HG02588 (cell line): ENCODE results near the gene OSBPL9.

Experiments
- ATAC-seq: cut with Tn5 transposase; IDR thresholded peaks from one replicate; pipeline ENCODE4 v1.9.1; 2021; ENCODE audit warnings: mild to moderate bottlenecking, moderate library complexity; ENCODE audit not compliant: unreplicated experiment

OSBPL9 gene, protein sequence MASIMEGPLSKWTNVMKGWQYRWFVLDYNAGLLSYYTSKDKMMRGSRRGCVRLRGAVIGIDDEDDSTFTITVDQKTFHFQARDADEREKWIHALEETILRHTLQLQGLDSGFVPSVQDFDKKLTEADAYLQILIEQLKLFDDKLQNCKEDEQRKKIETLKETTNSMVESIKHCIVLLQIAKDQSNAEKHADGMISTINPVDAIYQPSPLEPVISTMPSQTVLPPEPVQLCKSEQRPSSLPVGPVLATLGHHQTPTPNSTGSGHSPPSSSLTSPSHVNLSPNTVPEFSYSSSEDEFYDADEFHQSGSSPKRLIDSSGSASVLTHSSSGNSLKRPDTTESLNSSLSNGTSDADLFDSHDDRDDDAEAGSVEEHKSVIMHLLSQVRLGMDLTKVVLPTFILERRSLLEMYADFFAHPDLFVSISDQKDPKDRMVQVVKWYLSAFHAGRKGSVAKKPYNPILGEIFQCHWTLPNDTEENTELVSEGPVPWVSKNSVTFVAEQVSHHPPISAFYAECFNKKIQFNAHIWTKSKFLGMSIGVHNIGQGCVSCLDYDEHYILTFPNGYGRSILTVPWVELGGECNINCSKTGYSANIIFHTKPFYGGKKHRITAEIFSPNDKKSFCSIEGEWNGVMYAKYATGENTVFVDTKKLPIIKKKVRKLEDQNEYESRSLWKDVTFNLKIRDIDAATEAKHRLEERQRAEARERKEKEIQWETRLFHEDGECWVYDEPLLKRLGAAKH

DNA sequence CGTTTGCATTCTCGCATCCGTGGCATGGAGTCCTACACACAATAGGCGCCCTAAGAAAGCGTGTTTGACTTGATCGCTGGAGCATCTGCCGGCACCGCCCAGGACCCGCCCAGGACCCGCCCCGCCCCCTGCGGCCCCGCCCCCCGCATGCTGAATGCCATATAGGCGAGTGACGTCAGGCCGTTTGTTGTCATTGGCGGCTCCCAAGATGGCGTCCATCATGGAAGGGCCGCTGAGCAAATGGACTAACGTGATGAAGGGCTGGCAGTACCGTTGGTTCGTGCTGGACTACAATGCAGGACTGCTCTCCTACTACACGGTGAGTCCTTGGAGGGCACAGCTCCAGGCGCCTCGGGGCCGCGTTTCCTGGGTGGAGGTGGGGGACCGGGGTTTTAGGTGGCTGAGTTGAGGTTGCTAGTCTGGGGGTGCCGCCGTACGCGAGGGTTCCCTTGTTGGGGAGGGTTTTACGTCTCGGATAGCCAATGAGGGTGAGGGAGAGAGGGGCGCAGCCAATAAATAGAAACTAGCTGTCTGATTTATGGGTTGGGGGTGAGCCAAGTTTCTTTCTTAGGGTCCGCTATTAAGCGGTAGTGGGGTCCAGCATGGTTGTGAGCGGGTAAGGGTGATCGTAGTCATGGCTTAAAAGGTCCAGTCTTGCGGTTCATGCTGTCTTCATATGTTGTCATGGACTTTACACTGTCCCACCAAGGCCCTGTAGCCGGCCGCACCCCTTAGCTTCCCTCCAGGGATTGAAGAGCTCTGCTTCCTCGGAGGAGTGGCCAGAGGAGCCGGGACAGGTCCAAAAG is at the start of gene OSBPL9:
Gene OSBPL9 (plus strand): TSS at position 190 of the 806 bp plus-strand sequence. CDS start 19 bp downstream, at position 209.
- peak; percentile 86 for ATAC-seq

DNA sequence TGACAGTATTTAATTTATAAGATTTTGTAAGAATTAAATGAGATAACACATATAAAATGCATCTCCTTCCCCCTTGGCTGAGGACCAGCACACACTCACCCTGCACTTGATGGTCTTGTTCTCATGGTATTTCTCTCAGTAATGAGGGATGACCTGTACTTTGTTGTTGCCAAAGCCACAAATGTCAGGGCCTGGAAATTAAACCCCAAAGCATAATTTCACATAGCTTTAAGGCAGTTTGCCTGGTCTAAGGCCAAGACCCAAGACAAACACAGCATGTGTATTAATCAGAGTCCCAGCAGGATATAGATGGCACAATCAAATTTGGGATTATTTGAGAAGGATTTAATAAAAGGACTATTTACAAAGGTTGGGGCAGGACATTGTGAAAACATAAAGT is 49.2 kb upstream of the OSBPL9 start:
- no peak for ATAC-seq

DNA sequence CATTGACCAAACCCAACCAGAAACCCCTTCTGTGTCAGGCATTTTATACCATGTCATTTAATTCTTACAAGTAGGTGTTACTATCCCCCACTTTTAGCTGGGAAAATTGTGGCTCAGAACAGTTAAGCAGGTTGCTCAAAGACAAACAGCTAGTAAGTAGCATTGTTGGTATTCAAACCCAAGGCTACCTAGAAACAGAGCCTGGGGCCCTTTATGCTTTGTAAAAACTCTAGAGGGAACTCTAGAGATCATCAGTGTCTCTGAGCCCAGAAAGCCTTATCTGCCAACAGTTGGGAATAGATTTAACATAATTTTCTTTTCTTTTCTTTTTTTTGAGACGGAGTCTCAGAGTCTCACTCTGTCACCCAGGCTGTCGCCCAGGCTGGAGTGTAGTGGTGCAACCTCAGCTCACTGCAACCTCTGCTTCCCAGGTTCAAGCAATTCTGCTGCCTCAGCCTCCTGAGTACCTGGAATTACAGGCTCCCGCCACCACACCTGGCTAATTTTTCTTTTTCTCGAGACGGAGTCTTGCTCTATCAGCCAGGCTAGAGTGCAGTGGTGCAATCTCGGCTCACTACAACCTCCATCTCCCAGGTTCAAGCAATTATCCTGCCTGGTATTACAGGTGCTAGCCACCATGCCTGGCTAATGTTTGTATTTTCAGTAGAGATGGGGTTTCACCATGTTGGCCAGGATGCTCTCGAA is 48.5 kb upstream of the OSBPL9 start:
- ATAC-seq = no peak

DNA sequence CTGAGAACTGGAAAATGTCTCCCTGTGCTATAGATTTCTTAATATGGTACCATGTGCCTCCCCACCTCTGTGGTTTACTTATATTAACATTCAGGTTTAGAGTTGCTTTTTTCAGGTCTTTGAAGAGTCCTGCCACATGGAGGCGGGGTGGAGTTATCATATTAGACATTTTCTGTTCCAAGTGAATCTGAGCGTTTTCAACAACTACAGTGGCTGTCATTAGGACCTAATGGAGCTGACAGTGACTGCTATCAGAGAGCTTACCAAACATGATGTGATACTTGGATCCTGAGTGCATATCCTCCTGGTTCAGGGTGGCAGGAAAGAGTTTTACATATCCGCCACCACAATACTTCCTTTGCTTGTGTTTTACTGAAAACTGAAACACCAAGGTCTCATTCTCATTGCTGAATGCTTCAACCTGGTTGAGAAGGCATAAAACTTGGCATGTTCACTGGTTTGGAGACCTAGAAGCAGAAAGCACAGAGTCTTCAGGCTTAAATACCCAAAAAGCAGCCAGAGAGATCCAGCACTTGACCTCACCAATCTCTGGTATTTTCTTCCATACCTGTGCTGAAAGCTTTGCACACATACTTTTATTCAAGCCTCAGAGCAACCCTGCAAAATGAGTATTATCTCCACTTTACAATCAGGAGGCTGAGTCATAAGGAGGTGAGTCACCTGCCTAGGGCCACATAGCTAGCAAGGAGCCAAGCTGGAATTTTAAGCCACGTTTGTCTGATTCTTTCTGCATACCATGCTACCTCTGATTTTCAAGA is 47.4 kb upstream of the OSBPL9 start:
- ATAC-seq = peak; percentile 72

DNA sequence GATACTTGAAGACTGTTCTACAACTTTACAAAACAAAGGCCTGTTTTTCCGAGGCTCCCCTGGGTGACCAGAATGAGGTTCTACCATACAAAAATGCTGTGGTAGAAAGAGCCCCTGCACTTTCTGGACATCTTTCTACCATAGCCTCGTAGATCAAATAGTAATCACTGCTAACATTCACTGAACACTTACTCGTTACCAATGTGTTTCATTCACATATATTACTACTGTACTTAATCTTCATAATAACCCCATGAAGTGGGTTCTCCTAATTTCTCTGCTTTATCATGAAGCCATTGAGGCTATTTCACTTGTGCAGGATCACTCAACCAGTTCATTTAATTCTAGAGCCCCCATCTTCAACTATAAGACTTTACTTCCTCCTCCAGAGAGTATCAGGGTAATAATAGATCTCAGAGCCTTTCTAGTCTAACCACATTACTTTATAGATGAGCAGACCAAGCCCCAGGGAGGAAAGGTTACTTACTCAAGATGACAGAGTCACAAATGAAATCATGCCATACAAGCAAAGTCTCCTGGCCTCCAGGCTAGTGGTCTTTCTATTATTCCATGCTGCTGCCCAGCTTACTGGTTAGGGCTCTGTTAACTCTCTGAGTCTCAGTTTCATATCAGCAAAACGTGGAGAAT is 46.7 kb upstream of the OSBPL9 start:
- peak; percentile 14 for ATAC-seq

DNA sequence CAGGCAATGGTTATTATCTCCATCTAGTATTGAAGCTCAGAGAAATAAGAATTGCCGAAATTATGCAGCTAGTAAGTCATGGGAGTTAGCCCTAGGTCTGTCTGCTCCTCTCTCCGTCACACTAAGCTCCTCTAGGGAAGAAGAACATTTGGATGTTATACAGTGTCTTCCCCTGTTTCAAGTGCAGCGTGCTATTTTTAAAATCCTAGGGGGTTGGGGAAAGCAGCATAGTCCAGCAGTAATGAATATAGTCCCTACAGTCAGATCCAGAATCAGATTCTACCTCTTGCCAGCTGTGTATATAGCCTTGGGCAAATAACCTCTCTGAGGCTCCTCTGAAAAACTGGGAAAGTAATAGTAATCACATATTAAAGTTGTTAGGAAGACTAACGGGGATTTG is 44.5 kb upstream of the OSBPL9 start:
- no peak for ATAC-seq

DNA sequence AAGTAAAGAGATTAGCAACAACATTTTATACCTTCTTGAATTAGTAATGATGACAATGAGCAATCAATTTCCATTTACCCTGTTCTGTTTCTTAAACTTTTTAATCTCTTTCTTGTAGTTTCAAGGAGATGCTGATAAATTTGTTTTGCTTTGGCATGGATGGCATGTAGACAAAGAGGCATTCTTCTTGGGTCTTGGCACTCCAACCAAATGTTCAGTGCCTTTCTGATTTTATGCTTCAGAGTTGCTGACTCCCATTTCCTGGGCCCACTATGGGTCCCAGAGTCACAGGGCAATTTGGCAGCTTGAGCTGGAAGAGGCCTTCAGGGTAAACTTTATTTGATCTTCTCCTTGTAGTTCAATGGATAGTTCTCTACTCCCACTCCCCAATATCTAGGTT is 42.1 kb upstream of the OSBPL9 start:
- ATAC-seq = no peak

DNA sequence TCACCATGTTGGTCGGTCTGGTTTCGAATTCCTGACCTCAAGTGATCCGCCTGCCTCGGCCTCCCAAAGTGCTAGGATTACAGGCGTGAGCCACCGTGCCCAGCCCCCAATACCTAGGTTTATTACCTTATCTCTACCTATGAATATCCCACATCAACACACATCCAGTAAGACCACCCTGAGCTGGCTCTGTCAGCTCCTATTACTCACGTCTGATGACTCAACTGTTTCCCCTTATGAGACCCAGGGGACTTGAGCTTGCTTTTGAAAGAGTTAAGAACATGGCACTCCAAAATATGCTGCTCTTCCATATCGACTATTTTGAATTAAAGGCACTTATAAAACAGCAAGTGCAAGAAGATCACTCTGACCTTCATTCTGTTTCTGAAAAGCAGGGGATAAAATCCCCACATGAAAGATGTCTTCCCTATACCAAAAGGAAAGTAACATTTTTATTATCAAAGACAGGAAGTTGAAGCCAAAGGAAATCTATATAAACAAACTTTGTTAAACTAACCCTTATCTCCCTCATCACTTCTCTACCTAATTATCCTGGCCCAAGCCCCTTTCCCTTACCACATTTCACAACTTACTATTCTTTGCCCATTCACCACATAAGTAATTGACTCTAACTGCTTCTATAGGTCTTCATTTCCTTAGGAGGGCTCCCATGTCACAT is 41.3 kb upstream of the OSBPL9 start:
- ATAC-seq = no peak

DNA sequence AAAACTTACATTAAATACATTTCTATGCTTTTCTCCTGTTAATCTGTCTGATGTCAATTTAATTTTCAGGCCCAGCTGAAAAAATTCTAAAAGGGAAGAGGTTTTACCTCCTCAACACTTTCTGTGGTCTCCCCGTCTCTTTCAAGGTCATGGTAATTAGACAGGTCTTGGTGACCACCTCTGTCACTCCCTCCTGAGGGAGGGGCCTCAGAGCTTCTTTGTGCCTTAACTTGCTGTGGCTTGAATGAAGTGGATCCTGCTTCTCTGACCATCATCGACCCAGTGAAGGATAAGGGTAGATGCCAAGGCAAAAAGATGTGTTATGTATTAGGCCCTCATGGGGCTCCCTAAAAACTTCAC is 40.8 kb upstream of the OSBPL9 start:
- no peak for ATAC-seq

DNA sequence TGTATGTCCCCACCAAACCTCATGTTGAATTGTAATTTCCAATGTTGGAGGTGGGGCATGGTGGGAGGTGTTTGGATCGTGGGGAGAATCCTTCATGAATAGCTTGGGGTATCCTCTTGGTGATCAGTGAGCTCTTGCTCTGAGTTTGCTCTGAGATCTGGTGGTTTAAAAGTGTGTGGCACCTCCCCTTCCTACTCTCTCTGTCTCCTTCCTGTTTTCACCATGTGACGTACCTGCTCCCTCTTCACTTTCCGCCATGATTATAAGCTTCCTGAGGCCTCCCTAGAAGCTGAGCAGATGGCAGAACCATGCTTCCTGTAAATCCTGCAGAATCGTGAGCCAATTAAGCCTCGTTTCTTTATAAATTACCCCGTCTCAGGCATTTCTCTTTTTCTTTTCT is 40.0 kb upstream of the OSBPL9 start:
- no peak for ATAC-seq

DNA sequence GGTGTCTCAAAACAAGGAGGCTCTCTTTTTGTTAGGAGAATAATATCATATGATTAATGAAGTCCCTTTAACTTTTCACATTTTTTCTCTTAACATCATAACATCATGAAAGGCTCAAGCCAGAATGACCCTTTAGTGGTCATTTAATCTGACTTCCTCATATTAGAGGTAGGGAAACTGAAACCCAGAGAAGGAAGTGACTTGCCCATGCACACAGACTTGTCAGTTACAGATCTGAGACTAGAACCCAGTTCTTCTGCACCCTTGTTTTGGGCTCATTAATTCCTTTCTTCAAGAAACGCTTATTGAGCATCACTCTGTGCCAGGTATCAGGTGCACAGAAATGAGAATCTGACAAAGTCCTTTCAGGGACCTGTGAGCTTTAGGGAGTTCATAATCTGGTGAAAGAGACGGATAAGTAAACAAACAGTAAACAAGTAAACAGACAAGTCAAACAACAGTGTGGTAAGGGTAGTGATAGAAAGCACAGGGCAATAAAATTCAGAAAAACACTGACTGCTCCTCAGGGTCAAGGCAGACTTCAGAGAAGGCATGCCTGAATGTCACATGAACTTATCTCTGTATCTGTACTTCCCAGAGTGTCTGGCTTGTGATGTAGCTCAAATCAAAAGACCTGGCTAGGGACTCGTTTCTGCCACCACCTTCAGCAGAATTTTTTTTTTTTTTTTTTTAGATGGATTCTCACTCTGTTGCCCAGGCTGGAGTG is 38.3 kb upstream of the OSBPL9 start:
- ATAC-seq = peak; percentile 77

DNA sequence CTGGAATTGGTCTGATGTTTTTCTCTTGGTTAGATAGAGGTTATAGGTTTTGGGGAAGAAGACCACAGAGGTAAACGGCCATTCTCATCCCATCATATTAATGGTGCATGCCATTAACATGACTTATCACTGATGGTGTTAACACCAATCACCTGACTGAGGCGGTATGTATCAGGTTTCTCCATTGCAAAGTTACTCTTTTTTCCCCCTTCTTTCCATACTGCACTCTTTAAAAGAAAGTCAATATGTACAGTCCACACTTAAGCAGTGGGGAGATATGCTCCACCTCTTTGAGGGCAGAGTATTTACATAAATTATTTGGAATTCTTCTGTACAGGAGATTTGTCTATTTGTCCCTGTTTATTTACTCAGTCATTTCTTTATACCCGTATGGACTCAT is 35.7 kb upstream of the OSBPL9 start:
- ATAC-seq = no peak

DNA sequence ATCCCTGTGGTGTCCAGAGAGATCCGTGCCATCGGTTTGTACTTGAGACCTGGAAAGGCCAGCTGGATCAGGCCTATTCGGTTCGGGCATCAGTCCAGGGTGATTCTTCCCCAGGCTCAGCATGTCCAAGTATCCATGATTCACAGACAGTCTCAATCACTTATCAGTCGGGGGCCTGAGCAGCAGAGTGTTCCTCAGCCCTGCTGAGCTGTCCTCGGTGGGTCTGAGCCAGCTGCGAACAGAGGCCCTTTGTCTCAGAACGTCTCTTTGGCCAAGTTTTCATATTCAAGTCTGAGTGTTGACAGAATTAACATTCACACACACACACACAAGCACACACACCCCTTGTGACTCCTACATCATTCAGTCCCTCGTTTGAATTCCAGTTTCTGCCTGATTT is 33.4 kb upstream of the OSBPL9 start:
- ATAC-seq = no peak

DNA sequence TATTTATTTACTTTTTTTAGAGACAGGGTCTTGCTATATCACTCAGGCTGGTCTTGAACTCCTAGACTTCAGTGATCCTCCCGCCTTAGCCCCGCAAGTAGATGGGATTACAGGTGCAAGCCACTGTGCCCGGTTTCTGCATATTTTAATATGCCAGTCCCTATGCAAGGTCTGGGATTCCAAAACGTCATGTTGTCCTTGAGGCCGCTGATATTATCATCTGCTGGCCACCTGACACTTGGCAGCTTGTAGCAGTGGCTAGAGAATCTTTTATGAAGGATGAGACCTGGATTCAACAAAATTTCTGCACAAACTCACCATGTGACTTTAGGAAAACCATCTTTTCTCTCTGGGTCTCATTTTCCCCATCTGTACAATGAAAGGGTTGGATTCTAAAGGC is 32.9 kb upstream of the OSBPL9 start:
- ATAC-seq = no peak

DNA sequence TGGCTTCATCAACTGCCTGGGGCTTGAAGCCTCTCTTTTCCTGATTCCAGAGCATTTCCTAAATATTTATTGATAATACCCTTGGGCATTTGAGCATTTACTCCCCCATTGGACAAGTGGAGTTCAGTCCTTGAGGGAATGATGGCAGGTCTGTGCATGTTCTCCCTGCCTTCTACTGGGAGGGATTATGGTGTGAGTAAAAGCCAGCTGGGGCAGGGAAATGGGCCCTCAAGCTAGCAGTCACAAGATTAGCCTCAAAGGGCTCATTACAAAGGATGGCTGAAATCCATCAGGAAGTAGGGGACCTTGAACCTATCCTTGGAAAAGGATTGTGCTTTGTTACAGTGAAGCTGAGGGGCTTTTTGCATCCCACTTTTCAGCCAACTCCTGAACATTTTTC is 24.2 kb upstream of the OSBPL9 start:
- ATAC-seq = no peak

DNA sequence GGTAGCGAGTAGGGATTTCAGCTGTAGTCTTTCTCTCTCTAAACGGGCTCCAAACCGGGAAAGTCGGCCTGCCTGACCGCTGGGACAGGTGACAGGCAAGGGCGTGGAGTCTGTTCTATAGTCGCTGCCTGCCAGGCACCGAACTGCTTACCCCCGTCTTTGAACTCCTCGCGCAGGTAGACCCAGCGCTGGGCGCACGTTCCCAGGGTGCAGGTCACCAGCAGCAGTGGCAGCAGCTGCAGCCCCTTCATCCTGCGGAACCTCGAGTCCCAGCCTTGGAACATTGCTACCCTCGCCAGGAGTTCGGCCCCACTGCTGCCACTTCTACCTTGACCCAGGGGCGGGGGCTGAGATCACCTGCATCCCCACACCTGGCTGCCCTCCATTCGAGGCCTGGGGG is 22.2 kb upstream of the OSBPL9 start:
- no peak for ATAC-seq

DNA sequence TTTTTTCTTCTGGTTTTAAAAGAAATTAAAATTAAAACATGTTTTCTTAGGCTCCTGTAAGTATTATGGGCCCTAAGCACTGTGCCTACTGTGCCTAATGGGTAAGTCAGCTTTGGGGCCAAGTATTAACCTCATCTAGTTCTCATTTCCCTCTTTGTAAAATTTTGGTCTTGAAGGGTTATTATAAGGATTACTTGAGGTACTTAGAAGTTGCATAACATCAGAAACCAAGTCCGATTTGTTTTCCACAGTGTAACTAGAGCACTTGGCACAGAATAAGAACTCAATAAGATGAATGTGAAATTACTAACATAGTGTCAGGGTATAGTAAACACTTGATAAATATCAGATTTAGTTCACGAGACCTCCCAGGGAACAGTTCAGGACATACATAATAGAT is 16.4 kb upstream of the OSBPL9 start:
- no peak for ATAC-seq

DNA sequence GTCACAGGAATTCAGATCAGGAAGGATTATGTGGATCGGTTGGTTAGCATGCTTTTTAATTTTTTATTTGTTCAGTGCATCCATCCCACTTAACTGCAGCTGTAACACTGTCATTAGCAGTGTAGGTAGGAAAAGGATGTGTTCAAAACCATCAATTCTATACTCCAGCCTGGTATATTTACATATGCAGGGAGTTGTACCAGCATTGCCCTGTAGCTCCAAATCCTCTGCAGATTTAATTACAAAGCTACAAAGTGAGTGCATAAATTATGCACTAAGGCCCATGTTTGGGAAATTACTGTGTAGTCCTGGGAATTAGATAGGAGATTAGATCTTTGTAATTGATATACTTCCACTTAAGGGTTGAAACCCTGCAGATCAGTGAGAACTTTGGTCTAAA is 15.9 kb upstream of the OSBPL9 start:
- ATAC-seq = no peak
